GM21576 (cell line): ENCODE measurements around the gene CIB1.

Source experiments
- ATAC-seq: cut with Tn5 transposase; IDR thresholded peaks from one replicate; pipeline ENCODE4 v1.9.1; 2021; ENCODE audit warnings: mild to moderate bottlenecking, moderate library complexity; ENCODE audit not compliant: unreplicated experiment

The CIB1 gene

DNA sequence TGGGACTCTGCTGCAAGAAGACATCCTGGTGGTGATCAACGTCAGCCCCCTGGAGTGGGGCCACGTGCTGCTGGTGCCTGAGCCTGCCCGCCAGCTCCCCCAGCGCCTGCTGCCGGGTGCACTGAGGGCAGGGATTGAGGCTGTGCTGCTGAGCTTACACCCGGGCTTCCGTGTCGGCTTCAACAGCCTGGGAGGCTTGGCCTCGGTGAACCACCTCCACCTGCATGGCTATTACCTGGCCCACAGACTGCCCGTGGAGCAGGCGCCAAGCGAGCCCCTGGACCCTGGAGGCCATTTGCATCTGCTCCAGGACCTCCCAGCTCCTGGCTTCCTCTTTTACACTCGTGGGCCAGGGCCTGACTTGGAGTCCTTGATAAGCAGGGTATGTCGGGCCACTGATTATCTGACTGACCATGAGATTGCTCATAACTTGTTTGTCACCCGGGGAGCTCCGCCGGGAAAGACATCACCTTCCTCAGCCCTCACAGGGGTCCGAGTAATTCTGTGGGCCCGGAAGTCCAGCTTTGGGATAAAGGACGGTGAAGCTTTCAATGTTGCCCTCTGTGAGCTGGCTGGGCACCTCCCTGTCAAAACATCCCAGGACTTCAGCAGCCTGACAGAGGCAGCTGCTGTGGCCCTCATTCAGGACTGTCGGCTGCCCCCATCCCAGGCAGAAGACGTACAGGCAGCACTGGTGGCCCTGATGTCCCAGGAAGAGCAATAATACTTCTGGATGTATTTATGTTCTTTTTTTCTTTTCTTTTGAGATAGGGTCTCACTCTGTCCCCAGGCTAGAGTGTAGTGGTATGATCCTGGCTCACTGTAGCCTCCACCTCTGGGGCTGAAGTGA, 7.8 kb upstream of the CIB1 start:
- no peak for ATAC-seq

DNA sequence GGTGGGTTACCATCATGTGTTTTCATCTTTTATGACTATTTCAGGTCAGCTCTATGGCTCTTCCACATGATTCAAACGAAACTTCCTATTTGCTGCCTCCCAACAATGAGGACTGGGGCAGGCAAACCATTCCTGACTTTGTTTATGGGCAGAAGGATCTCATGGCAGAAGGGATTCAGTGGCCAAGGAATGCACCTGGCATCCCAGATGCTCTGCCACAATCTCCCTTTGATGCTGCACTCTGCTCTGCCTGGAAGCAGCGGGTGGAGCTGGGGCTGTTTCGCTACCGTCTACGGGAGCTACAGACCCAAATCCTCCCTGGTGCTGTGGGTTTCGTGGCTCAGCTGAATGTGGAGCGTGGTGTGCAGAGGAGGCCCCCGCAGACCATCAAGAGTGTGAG, 7.1 kb upstream of the CIB1 start:
- ATAC-seq: no peak

DNA sequence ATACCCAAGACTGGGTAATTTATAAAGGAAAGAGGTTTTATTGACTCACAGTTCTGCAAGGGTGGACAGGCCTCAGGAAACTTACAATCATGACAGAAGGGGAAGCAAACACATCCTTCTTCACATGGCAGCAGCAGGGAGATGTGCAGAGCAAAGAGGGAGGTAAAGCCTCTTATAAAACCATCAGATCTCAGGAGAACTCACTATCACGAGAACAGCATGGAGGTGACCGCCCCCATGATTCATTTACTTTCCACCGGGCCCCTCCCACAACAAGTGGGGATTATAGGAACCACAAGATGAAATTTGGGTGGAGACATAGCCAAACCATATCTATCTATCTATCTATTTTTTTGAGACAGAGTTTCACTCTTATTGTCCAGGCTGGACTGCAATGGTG, 5.6 kb upstream of the CIB1 start:
- ATAC-seq: no peak

DNA sequence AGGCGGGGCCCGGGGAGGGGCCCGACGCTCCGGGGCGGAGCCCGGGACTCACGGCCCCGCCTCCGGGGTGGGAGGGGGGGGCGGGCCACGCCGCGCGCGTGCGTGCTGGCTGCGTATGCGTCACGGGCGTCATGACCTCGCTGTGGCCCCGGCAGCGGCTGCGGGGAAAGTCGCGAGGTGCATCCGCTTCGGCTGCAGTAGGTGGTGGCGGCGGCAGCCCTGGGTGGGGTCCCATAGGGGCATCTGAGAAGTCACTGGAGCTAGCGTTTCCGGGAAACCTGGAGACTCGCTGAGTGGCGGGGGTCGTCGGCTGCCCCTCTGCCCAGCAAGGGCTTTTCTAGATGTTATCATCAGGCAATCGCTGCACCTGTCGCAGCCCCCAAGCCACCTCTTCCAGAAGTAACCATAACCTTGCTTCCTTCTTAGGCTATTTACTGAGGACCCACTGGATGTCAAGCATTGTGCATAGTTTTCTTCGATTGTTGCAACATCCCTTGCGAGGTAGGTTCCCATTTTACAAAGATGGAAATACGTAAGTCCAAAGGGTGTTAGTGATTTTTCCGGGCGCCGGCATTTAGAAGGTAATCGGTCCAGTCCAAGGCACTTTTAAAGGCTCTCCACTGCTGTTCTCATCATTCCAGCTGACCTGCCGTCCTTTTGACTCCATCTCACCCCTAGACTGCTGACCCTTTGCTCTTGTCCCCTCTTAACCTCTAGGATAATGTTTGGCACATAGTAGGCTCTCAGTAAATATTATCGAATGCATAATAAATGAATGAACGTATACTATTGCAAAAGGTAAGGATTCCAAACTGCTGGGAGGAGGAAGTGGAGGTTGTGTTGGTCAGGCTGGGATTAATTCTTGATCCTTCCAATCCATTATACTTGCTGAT, 601 bp upstream of the CIB1 start, which contains the start of gene GDPGP1:
GDPGP1 (plus strand) TSS at position 114 of the 893 bp plus-strand sequence. CDS start 6,700 bp downstream, outside the sequence.
- peak; percentile 63 for ATAC-seq

DNA sequence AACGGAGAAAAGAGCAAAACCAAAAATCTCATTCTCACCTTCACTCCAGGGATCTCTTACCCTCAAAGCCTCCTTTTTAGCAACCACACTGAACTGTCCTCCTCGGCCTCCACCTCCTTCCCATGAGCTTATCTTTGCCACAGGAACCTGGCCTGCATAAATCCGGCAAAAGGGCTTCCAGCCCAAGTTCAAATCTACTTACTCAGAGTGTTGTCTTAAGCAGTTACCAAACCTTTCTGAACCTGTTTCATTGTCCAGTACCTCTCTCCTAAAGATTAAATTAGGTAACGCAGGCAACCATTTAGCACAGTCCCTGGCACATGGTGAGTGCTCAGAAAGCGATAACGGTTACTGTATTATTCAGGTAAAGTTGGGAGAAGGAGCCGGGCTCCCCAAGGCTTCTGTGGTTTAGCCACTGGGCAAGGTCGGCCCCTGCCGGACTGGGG, 777 bp downstream of the CIB1 start:
- ATAC-seq: no peak

DNA sequence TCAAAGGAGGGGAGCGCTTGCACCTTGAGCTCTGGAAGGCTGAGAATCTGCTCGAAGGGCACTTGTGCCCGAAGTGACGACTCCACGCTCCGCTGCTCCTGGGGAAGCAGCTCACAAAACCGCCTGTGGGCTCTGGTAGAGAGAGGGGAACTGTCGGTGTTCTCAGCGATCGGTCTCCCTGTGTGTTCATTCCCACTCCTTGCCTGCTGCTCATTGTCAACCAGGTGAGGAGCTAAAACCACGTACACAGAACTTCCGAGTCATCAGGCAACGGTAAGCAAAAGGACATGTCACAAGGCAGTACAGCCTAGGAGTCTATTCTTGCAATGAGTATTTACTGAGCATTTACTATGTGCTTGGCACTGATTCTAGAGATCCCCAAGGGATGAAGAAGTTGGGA, 1.5 kb downstream of the CIB1 start:
- no peak for ATAC-seq

DNA sequence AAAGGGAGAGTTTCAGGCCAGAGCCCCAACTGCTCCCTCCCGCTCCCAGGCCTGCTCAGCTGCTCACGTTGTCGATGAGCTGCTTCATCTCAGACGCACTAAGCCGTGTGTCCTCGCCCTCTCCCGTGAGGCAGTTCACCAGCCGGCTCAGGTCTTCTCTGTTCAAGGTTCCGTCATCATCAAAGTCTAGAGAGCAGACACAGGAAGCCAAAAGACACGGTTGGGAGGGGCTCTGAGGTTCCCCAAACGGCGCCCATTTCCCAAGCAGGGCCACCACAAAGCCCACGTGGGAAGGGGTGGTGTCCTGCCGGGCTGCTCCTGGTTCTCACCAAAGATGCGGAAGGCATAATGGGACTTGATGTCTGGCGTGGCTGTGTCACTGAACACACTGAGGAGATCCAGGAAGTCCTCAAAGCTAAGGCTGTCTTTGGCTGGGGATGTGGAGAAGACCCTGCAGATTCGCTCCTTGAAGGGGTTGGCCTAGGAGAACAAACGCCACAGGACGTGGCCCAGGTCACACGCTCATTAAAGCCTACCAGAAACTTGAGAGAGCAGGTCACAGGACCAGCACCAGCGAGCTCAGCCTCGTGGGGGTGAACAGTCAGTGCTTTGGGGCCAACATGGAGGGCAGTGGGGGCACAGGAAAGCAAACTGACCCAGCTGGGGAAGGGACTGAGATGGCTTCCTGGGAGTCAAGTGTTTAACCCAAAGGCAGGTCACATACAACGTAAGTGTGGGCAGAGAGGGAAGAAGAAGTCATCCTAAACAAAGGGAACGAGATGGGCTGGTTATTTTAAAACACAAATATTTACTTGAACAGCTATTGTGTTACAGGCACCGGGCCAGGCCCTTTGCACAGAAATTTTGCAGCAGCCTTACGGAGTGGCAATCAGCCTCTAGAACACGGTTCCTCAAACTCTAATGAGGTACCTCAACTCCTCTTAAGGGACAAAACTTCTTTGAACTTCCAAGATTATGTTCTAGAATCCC, 2.4 kb downstream of the CIB1 start:
- ATAC-seq: no peak

DNA sequence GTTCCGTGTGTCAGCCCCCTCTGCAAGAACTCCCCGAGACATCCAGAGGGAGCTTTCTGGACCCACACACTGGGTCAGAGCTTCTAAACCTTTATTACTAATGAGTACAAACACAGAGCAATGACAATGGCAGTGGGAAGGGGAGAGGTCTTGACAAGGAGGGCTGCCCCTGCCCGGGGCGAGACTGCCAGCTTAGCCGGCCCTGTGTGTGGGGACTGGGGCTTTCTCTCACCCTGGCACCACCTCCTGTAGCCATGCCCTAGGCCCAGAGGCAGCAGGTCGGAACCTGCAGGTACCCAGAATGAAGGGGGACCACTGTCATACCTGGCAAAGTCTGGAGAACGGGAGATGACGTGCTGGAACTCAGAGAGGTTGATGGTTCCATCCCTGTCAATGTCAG, 3.1 kb downstream of the CIB1 start:
- no peak for ATAC-seq

DNA sequence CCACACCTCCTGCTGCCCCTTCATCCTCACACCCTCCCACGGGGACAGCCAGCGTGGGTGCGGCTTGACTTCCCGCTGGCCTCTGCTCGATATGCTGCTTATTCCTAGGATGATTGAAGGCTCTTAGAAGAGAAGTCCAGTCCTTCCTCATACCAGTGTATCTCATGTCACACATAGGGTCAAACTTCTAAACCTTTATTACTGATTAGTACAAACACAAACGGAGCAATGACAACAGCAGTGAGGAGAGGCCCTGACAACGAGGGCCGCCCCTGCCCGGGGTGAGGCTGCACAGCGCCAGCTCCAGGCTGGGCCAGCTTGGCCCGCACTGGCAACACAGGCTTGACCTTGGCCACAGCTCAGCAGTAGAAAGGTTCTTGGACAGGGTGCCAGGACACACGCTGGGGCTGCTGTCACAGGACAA, 3.7 kb downstream of the CIB1 start:
- no peak for ATAC-seq

DNA sequence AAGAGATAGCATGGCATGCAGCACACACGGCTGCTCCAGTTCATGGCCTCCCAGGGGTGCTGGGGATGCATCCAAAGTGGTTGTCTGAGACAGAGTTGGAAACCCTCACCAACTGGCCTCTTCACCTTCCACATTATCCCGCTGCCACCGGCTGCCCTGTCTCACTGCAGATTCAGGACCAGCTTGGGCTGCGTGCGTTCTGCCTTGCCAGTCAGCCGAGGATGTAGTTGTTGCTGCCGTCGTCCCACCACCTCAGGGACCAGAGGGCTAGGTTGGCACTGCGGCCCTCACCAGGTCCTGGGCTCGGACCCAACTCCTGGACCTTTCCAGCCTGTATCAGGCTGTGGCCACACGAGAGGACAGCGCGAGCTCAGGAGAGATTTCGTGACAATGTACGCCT, 4.8 kb downstream of the CIB1 start:
- ATAC-seq: no peak

DNA sequence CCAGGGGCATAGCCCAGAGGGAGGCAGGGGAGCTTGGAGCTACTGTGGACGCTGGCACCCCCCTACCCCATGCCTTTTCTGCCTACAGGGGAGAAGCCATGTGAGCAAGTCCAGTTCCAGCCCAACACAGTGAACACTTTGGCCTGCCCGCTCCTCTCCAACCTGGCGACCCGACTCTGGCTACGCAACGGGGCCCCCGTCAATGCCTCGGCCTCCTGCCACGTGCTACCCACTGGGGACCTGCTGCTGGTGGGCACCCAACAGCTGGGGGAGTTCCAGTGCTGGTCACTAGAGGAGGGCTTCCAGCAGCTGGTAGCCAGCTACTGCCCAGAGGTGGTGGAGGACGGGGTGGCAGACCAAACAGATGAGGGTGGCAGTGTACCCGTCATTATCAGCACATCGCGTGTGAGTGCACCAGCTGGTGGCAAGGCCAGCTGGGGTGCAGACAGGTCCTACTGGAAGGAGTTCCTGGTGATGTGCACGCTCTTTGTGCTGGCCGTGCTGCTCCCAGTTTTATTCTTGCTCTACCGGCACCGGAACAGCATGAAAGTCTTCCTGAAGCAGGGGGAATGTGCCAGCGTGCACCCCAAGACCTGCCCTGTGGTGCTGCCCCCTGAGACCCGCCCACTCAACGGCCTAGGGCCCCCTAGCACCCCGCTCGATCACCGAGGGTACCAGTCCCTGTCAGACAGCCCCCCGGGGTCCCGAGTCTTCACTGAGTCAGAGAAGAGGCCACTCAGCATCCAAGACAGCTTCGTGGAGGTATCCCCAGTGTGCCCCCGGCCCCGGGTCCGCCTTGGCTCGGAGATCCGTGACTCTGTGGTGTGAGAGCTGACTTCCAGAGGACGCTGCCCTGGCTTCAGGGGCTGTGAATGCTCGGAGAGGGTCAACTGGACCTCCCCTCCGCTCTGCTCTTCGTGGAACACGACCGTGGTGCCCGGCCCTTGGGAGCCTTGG, 5.6 kb downstream of the CIB1 start:
- ATAC-seq: no peak

DNA sequence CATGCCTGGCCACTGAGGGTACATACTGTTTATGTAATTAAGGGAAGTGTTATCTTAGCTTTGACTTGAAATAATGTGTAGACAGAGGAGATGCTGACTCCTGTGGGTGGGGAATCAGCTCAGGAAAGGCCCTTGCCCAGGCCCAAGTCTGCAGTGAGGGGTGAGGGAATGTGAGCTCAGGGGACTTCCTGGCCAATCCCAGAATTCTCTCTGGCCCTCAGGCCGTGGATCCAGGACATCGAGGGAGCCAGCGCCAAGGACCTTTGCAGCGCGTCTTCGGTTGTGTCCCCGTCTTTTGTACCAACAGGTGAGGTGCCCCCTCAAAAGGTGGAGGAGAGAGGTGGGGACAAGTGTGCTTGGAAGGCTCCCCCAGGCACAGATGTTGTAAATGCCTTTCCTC, 6.4 kb downstream of the CIB1 start:
- no peak for ATAC-seq

DNA sequence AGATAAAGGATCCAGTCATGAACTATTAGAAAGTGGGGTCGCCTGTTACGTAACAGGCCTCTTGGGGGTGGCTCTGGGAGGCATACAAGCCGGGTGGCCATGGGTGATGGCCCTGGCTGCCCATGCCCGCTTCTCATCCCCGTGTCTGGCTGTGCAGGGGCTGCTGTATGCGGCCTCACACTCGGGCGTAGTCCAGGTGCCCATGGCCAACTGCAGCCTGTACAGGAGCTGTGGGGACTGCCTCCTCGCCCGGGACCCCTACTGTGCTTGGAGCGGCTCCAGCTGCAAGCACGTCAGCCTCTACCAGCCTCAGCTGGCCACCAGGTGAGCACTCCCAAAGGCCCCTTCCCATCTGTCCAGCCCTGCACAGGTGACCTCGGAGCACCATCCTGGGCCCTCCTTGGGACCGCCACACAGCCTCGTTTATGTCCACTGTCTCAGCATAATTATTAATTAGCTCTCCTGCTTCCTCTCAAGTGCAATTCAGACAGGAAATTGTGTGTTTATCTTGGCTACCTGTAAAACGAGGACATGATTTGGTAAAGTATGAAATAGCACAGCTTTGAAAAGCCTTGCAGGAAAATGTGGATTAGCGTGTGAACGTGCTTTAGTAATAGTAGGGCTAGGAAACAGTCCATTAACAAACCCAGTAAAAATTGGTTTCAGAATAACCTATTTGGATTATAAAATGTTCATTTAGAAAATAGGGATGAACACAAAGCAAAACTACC, 8.1 kb downstream of the CIB1 start:
- ATAC-seq: no peak

DNA sequence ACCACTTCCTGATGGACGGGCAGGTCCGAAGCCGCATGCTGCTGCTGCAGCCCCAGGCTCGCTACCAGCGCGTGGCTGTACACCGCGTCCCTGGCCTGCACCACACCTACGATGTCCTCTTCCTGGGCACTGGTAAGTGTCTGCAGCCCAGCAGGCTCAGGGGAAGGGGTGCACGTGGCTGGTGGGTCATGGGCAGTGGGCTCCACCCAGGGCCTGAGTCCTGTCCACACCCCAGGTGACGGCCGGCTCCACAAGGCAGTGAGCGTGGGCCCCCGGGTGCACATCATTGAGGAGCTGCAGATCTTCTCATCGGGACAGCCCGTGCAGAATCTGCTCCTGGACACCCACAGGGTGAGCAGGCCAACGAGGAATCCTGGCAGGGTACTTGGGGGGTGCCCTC, 8.7 kb downstream of the CIB1 start:
- ATAC-seq: no peak

DNA sequence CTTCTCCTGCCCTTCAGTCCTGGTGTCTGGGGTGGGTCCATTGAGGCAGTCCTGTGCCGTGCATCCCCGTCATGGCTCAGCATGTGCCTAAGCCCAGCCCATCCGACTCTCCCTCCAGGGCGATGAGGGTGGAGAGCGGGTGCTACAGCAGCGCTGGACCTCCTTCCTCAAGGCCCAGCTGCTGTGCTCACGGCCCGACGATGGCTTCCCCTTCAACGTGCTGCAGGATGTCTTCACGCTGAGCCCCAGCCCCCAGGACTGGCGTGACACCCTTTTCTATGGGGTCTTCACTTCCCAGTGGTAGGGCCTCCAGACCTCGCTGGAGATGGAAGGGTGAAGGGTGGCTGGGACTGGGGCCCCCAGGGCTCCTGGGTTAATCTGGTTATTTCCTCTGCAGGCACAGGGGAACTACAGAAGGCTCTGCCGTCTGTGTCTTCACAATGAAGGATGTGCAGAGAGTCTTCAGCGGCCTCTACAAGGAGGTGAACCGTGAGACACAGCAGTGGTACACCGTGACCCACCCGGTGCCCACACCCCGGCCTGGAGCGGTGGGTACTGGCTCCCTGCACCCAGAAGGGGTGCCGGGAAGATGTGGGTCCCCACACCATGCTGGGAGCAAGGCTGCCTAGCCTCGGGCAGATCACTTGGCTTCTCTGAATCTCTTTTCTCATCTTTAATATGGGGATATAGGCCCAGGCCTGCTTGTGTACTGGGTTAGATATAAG, 10.1 kb downstream of the CIB1 start:
- ATAC-seq: no peak

DNA sequence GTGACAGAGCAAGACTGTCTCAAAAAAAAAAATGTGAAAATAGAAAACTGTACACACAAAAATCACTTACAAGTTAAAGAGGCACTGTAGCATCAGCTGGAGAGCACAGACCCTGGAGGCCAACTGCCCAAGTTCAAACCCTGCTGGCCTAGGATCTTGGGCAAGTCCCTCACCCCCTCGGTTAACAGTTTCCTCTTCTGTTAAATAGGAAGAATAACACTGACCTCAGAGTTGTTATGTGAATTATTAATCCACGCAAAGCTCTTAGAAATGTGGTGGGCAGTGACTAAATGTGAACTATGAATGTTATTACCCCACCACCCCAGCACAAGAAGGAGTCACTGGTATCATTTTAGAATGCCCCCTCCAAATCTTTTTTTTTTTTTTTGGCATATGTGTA, 11.2 kb downstream of the CIB1 start:
- ATAC-seq: no peak

DNA sequence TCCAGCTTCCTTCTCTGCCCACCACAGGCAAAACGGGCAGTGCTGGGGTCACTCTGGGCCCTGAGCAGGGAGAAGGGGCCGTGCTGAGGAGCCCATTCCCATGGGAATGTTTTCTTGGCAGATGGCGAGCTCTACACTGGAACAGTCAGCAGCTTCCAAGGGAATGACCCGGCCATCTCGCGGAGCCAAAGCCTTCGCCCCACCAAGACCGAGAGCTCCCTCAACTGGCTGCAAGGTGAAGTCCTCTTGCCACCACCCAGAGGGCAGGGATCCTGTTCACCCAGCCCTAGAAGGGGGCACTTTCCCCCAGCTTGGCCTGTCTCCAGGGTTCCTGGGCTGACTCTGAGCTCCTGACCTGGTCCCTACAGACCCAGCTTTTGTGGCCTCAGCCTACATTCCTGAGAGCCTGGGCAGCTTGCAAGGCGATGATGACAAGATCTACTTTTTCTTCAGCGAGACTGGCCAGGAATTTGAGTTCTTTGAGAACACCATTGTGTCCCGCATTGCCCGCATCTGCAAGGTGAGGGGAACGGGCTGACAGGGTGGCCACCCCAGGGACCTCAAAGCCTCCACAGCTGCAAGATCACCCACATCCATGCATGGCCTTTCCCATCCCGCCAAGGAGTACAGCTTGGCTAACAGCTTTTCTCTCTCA, 12.4 kb downstream of the CIB1 start:
- no peak for ATAC-seq
